ENCODE measurements around the gene FHL3. TPM values are rescaled to one million over a fixed set of nuclear protein-coding genes. Genes with fewer than 3 reads are reported as not detected.

The FHL3 gene
- total and polyA plus RNA-seq, 11 donors, result 4.6 to 27.0 (median 11.8) TPM

GRCh38 chr1:38027201-38028104 lies 22.1 kb upstream of the FHL3 start:
- ATAC-seq (no peak), DNase-seq (no peak)
- Histone ChIP-seq H3K9me3 (no peaks in the 10 kb centered on the region), H3K27ac (no peak overlapping the region), H3K4me1 (peaks cover 0 to 40% (median 21%) of the 10 kb centered on the region in 12 donors), H3K4me3 (no peak overlapping the region), H3K27me3 (no peaks in the 10 kb centered on the region), H3K36me3 (peaks cover 0 to 45% (median 38%) of the 10 kb centered on the region in 9 donors)
- intact Hi-C loops (cut with DNase I), result loop anchor here in 8 of 10 donors (5.0 to 10.0 kb wide), 6 partner anchors 557 to 810 kb away; no protein-coding TSS in a partner anchor
- 83 to 89% (median 86%) methylated on average over 19 of the region's 19 CpGs for WGBS, 4 donors
- TF ChIP-seq POLR2A (IDR thresholded peaks at IDR 0.05), result no peak
- no peak for TF ChIP-seq CTCF (IDR thresholded peaks at IDR 0.05)

- Histone ChIP-seq H3K36me3 (peaks cover 0 to 53% (median 45%) of the 10 kb centered on the region in 9 donors), H3K27ac (no peak overlapping the region), H3K27me3 (no peaks in the 10 kb centered on the region), H3K9me3 (no peaks in the 10 kb centered on the region), H3K4me3 (no peak overlapping the region), H3K4me1 (peaks cover 0 to 40% (median 21%) of the 10 kb centered on the region in 12 donors)
- TF ChIP-seq POLR2A (IDR thresholded peaks at IDR 0.05) (no peak), CTCF (IDR thresholded peaks at IDR 0.05) (peak; percentile 37 to 63 (median 51))
- intact Hi-C loops (cut with DNase I), result loop anchor here in 8 of 10 donors (5.0 to 10.0 kb wide), 6 partner anchors 558 to 811 kb away; no protein-coding TSS in a partner anchor
- 78 to 85% (median 82%) methylated on average over 8 of the region's 8 CpGs for WGBS, 4 donors
- DNase-seq, result no peak
- no peak for ATAC-seq
Measured at GRCh38 chr1:38026592-38027200, 21.4 kb upstream of the FHL3 start.

GRCh38 chr1:38025664-38026063 lies 20.4 kb upstream of the FHL3 start:
- no peak for TF ChIP-seq POLR2A (IDR thresholded peaks at IDR 0.05)
- DNase-seq (no peak), ATAC-seq (no peak)
- no peak overlapping the region for H3K4me3 ChIP-seq
- H3K27ac ChIP-seq, result no peak overlapping the region
- no peaks in the 10 kb centered on the region for H3K9me3 ChIP-seq
- WGBS, 4 donors, result 84 to 90% (median 87%) methylated on average over 6 of the region's 6 CpGs
- H3K36me3 ChIP-seq, result peaks cover 0 to 63% (median 56%) of the 10 kb centered on the region in 9 donors
- H3K27me3 ChIP-seq, result no peaks in the 10 kb centered on the region
- peaks cover 0 to 34% (median 18%) of the 10 kb centered on the region in 12 donors for H3K4me1 ChIP-seq
- intact Hi-C loops (cut with DNase I), result loop anchor here in 8 of 10 donors (5.0 to 10.0 kb wide), 6 partner anchors 559 to 812 kb away; no protein-coding TSS in a partner anchor

- H3K27me3 ChIP-seq, result no peaks in the 10 kb centered on the region
- peaks cover 0 to 68% (median 60%) of the 10 kb centered on the region in 9 donors for H3K36me3 ChIP-seq
- ATAC-seq (no peak), DNase-seq (no peak)
- TF ChIP-seq CTCF (IDR thresholded peaks at IDR 0.05) (no peak), POLR2A (IDR thresholded peaks at IDR 0.05) (no peak)
- intact Hi-C loops (cut with DNase I), result loop anchor here in 8 of 10 donors (5.0 to 10.0 kb wide), 6 partner anchors 560 to 812 kb away; no protein-coding TSS in a partner anchor
- H3K27ac ChIP-seq, result no peak overlapping the region
- H3K4me3 ChIP-seq, result no peak overlapping the region
- peaks cover 0 to 29% (median 14%) of the 10 kb centered on the region in 12 donors for H3K4me1 ChIP-seq
- no peaks in the 10 kb centered on the region for H3K9me3 ChIP-seq
- WGBS, 4 donors, result 99 to 100% (median 100%) methylated on average over 2 of the region's 2 CpGs
Measured at GRCh38 chr1:38025233-38025632, 19.9 kb upstream of the FHL3 start.

Data from heart left ventricle (tissue), 16 donors.